GM21723 (cell line): ENCODE data around the gene PRR19.

Experiments used
- ATAC-seq: cut with Tn5 transposase; IDR thresholded peaks from one replicate; pipeline ENCODE4 v1.9.1; 2021; ENCODE audit warnings: mild to moderate bottlenecking, moderate library complexity; ENCODE audit not compliant: unreplicated experiment

The PRR19 gene

DNA sequence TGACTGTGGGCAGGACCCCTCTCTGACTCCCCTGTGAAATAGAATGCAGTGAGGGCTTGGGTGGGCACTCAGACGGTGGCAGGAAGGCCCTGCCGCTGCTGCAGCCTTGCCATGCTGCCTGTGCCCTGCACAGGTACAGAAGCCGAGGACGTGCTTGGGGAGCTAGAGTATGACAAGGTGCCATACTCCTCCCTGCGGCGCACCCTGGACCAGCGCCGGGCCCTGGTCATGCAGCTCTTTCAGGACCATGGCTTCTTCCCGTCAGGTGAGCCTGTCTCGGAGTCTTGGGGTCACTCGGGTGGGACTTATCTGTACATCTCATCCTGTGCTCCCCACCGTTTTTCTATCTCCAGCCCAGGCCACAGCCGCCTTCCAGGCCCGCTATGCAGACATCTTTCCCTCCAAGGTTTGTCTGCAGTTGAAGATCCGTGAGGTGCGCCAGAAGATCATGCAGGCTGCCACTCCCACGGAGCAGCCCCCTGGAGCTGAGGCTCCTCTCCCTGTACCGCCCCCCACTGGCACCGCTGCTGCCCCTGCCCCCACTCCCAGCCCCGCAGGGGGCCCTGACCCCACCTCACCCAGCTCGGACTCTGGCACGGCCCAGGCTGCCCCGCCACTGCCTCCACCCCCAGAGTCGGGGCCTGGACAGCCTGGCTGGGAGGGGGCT, 7.3 kb upstream of the PRR19 start:
- ATAC-seq: no peak

DNA sequence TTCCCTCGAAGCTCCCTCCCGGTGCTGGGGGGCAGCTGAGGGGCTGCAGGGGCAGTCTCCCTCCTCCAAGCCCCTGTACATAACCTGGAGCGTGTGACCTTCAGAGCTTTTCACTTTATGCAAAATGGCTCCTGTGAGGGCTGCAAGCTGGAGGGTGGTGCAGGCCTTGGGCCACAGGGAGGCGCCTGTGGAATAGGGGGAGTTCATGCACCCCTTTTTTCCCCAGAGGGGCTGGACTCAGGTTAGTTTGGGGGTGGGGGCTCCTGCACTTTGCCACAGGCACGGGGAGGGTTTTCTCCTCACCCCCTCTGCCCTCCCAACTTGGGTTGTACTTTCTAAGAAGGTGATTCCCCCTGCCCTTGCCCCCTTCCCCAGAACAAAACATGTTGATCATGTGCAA, 6.6 kb upstream of the PRR19 start:
- no peak for ATAC-seq

DNA sequence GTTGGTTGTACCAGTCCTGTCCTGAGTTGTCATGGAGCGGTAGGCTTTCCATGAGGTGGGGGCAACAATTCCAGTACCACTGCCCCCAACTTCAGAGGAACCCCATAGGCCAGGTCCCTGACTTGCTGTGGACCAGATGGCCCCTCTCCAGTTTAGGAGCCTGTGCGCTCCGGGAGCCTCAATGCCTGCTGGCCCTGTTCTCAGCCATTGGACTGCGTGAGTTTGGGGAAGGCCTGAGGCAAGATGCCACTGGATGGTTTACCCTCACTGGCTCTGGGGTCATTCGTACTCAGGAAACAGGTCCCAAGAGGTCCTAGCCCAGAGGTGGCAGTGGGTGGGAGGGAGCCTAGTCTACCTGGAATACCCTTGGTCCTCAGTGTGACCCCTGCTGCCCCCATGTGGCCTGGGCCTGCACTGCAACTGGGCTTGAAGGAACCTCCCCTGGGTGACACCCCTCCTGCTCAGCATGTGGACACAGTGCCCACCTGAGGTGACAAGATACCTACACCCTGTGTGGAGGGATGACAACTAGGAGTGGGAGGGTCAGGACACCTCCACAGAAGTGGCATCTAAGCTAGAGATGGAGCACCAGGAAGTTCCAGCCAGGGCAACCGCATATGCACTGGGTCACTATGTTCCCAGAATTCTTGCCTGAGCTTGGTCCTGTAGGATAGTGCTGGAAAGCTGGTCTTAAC, 6.0 kb upstream of the PRR19 start:
- ATAC-seq: no peak

DNA sequence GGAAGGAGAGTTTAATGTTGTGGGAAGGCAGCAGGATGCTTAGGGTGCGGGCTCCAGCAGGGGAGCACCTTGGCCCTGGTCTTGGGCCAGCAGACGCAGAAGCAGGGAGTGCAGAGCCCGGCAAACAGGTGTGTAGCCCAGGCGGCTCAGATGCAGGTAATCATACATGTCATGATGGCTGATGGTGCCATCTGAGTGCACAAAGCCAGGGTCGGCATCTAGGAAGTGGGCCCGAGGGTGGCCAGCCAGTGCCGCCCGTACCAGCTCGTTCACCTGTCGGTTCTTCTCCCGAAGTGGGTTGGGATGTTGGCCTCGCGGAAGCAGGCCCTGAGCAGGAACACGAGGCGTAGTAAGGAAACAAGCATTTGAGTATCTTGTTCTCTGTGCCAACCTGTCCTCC, 4.9 kb upstream of the PRR19 start:
- ATAC-seq: no peak

DNA sequence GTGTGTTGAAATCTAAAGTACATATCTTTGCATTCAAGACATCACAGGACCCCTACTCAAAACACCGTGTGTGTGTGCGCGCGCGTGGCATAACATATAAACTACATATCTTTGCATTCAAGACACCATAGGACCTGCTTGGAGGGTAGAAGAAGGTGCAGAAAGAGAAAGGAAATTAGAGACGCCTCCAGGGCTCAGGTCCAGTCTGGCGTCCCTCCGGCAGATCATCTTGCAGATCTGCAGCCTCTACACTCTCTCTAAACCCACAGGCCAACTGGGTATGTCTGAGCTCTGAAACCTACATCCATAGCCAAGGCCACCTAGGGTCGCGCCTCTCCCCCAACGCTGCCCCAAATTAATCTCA, 1.2 kb downstream of the PRR19 start:
- ATAC-seq: no peak

DNA sequence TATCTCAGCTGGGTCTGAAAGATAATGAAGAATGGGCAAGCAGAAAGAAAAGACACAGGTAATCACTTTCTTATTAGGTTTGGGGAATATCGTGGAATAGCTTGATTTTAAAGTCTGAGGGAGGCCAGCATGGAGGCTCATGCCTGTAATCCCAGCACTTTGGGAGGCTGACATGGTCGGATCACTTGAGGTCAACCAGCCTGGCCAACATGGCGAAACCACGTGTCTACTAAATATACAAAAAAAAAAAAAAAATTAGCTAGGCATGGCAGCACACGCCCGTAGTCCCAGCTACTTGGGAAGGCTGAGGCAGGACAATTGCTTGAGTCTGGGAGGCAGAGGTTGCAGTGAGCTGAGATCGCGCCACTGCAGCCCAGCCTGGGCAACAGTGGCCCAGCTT, 1.9 kb downstream of the PRR19 start:
- ATAC-seq: no peak

DNA sequence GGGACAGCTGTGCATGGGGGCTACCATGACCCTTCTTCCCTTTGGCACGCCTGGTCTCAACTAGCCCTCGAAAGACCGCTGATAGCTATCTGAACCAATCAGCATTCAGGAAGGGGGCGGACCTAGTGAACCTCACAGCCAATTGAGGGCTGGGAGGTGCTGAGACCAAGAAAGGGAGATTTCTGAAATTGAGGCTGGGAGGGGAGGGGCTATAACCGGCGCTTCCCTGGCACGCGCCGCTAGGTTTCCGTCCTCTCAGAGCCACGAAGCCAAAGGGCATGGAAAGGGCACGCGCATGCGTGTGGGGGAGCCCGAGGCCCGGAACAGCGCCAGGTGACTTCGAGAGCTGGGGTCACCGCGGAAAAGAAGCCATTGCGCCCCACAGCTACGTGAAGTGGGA, 4.7 kb downstream of the PRR19 start:
- ATAC-seq: no peak

DNA sequence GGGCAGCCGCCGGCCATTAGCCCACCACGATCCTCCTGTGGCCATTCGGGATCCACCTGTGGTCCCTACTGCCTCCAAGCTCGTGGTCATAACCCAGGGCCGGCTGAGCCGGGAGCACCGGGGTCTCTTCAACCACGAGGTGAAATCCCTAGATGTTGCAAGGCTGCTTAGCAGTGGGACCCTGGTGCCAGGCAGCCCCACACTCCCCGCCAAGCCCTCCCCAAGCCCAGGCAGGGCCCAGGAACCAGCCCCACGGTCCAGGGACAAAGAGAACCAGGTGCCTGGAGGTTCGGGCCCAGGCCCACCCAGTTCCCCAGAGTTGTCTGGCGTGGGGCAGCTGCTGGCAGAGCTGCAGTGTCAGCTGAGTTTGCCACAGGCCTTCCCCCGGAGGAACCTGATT, 7.8 kb downstream of the PRR19 start:
- no peak for ATAC-seq

DNA sequence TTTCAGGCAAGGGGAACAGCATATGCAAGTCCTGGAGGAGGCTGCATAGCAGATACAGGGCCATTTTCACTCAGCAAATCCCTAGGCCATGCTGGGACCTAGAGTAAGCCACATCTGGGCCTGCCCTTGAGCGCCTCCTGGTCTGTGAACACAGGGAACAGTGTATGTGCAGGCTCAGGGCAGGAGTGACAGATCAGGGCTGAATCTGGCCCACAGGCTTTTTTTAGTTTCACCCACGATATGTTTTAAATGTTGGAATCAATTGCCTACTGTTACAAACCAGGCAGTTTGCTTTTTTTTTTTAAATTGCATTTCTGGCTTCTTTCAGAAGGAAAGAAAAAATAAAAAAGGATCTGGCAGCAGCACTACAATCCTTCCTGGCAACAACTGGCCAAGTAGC, 9.7 kb downstream of the PRR19 start:
- no peak for ATAC-seq

DNA sequence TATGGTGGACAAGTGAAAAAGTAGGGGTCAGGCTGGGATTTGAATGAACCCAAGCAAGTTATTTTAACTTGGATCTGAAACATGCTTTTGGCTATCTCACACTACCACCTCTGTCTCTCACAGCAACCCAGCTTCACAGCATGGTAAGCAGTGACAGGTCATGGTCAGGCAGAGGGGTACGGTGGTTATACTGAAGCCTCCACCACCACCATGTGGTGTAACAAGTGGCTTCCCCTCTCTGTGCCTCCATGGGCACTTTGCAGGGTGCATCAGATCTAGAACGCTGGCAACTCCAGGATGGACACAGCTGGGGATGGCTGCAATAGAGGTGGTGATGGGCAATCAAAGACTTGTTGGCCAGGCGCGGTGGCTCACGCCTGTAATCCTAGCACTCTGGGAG, 10.4 kb downstream of the PRR19 start:
- ATAC-seq: no peak

DNA sequence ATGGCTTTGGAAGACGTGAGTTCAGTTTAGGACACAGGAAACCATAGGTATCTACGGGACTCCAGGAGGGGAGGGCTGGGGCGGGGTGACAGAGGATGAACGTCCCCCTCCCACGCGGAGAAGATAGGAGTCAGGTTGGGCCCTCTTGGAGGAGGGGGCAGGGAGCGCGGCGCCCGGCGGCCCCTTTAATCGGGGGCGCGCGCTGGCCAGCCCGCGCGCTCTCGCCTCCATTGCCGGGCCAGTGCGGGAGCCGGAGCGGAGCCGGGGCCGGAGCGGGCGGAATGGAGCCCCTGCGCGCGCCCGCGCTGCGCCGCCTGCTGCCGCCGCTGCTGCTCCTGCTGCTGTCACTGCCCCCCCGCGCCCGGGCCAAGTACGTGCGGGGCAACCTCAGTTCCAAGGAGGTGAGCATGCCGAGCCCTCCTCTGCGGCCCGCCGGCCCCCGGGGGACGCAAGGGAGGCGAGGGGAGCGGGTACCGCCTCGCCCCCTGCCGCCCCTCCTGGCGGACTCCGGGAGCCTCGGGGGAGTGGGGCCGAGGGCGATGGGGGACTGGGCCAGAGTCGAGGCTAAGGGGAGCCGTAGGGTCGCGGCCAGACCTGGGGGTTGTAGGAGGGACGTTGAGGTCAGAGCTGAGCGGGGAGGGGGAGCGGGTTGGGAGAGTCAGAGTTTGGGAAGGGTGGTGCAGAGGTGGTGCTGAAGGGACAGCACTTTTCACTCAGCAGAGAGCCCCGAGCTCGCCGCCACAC, 11.3 kb downstream of the PRR19 start, which contains the start of gene TMEM145:
Gene TMEM145, plus strand, starts transcription at position 214 of the 744 bp plus-strand sequence. Its CDS starts 68 bp downstream, at position 282.
- no peak for ATAC-seq

DNA sequence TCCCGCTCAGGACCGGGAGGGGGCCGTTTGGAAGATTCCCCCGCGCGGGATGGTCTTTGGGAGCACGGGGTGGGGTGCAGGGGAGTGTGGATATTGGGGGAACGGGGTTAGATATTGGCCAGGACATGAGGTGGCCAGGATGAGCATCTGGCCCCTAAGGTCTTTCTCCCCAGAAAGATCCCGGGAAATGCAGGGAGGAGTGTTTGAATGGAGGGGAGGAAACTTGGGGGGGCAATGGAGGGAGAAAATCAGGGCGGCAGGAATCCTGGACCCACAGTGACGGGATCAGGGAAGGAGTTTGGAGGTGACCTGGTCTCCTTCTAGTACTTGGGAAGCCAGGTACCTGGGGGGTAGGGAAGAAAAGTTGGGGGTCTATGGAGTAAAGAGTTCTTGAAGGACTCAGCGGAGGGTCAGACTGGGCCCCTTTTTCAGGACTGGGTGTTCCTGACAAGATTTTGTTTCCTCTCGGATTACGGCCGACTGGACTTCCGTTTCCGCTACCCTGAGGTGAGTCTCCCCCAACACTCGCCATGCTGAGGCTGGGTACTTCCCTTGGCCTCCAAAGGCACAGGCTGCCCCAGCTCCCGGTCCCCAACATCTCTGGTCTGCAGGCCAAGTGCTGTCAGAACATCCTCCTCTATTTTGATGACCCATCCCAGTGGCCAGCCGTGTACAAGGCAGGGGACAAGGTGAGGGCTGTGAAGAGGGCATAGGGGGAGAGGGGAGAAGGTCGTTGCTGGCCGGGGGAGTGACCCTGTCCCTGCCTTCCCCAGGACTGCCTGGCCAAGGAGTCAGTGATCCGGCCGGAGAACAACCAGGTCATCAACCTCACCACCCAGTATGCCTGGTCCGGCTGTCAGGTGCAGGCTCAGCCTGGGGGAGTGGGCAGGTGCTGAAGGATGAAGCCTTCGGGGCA, 12.2 kb downstream of the PRR19 start:
- no peak for ATAC-seq

DNA sequence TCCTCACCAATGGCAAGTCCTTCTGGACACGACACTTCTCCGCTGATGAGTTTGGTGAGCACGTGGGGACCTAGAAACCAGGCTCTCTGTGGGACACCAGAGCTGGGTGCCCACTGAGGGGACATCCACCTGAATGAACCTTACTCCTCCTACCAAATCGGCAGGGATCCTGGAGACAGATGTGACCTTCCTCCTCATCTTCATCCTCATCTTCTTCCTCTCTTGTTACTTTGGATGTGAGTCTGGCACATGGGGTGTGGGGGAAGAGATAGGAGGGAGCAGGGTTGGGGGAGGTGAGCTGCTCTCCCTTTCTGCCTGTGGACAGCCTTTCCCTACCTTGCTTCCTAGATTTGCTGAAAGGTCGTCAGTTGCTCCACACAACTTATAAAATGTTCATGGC, 13.1 kb downstream of the PRR19 start:
- no peak for ATAC-seq

DNA sequence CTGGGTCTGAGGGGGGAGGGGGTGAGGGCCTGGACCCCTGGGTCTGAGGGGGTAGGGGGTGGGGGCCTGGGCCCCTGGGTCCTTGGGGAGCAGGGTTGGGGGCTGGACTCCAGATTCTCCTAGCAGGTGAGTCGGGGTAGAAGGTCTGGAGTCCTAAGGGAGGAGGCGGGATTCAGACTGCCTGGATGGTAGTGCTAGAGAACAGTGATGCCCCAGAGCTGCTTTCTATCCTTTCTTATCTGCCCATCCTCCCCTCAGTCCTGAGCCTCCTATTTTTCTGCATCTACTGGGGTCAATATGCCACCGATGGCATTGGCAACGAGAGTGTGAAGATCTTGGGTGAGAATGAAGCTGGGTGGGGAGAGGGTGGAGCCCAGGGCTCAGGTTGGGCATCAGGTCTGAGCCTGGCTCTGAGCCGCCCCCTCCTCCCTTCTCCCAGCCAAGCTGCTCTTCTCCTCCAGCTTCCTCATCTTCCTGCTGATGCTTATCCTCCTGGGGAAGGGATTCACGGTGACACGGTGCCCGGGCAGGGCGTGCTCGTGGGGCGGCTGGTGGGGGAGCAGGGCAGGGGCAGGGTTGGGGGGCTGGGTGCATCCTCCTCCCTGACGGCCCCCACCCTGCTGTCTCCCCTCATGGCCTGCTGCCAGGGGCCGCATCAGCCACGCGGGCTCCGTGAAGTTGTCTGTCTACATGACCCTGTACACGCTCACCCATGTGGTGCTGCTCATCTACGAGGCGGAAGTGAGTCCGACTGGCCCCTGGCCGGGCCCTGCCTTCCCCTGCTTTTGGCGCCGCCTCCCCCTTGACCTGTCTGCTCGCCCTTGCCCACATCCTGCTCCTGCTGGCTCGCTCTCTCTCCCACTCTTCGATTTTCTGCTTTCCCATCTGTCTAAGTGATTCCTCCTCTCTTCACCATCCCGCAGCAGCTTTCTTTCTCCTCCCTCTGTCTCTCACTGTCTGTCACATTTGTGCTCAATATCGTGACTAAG, 14.6 kb downstream of the PRR19 start:
- ATAC-seq: no peak

DNA sequence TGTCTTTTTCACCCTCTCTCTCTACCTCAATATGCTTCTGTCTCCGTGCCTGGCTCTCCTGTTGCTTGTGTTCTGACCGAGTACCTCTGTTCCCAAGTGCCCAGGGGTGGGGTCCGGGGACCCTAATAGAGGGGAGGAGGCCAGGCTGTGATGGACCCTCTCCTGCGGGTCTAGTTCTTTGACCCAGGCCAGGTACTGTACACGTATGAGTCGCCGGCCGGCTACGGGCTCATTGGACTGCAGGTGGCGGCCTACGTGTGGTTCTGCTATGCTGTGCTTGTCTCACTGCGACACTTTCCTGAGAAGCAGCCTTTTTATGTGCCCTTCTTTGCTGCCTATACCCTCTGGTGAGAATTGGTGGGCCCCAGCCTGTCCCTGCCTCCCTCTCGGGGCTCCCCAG, 15.6 kb downstream of the PRR19 start:
- no peak for ATAC-seq

DNA sequence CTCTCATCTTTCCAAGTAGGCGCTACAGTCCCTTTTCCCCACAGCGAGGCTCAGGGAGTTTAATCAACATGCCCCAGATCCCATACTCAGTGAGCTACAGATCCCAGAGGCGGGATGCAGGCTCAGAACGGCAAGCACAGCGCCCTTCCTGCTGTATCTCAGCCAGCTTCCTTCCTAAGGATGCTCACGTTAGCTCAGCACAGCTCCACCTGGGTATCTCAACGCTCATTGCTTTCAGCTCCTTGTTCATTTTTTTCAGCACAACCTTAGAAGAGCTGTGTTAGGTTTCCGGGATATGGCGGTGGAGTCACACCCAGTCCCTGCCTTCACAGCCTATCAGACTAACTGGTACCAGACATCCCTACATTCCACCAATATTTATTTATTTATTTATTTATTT, 20.4 kb downstream of the PRR19 start:
- no peak for ATAC-seq

DNA sequence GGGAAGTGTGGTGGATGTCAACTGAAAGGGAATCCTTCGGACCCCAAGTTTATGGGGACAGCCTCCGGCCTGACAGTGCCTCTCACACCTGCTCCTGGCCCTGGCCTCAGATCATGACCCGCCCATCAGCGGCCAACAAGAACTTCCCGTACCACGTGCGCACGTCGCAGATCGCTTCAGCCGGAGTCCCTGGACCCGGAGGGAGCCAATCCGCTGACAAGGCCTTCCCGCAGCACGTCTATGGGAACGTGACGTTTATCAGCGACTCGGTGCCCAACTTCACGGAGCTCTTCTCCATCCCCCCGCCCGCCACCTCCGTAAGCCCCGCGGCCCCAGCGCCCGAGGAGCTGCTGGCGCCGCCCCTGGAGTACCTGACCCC, 21.5 kb downstream of the PRR19 start:
- ATAC-seq: no peak

DNA sequence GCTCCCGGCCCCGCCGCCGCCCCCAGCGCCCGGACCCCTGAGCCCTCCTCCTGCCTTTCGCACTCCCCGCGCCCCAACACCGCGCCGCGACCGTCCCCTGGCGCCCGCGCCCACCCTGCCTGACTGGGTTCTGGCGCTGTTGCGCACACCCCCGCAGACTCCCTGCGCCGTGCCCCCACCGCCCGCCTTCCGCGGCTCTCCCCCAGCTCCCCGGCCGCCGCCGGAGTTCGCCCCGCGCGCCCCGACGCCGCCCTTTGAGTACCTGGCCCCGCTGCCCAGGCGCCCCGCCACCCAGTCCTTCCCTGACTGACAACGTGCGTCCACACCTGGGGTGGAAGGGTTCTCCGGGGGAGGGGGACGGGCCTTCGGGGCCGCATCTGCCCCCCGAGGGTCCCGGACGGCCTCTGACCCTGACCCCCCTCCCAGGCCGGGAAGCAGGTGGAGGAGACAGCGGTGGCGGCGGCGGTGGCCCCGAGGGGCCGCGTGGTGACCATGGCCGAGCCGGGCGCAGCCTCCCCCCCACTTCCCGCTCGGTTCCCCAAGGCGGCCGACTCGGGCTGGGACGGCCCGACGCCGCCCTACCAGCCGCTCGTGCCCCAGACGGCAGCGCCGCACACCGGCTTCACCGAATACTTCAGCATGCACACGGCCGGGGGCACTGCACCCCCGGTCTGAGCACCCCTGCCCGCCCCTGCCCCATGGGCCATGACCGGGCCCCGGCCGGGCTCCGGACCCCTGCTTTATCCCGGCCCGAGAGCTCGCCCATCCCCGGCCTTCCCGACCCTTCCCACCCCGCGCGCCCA, 22.1 kb downstream of the PRR19 start:
- ATAC-seq: no peak

DNA sequence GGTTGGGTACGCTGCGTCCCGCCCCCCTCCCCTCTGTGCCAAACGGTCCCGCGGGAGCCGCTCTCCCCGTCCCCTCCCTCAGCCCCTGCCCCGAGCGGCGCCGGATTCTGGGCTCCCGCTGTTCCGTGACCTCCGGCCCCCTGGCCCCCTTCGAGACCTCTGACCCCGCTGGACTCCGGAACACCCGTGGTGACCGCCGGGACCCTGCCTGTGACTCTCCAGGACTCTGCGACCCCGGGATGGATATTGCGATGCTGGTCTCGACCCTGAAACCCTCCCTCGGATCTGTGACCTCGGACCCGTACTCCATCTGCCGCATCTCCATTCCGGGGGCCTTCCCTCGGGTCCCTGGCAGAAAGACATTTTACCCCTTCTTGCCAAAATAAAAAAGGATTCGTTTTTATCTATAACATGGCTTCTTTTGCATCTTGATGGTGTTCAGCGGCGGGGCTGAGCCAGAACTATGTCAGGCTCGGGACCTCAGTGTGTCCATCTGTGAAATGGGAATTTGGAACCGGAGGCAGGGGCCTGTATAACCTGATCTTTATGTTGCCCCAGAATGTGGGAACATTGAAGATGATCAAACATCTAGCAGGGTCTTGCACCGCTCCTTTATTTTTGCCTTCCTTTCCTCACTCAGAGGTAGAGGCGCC, 22.8 kb downstream of the PRR19 start:
- ATAC-seq: no peak
